GM19193 (cell line): ENCODE results near the gene EPHA10.

Source experiments
- POLR2A ChIP-seq: IDR thresholded peaks from 4 replicates; pipeline ENCODE4 v1.6.1; 2011; ENCODE audit not compliant: insufficient read depth, insufficient read length; ENCODE audit errors: extremely low read depth

Gene EPHA10

DNA sequence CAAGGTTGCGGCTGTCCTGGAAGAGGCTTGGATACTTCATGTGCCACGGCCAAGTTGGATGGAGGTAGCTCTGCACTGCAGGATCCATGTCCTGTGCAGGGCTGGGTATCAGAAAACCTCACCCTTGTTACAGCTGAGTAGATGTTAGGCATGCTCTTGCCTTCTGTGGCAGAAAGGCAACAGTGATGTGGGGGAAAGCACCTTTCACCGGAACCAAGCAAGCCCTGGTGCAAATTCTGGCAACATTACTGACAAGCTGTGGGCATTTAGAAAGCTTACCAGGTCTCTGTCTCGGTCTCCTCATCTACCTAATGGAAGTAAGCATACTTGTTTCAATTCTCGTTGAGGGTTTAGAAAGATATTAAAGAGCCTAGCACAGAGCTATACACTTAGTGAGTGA, 87.1 kb downstream of the EPHA10 start:
- no peak for TF ChIP-seq POLR2A

DNA sequence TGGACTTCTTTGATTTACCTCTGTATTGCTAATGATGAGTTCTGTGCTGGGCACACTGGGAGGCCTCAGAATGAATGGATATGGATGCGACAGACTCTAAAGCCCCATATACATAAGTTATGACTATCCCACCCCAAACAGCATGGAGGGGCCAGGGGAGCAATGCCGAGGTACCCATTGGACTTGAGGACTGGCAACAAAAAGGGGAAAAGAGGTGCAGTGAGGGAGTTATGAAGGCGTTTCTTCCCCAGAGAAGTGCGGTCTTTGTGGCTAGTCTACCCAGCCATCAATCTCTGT, 87.8 kb downstream of the EPHA10 start:
- TF ChIP-seq POLR2A = no peak

DNA sequence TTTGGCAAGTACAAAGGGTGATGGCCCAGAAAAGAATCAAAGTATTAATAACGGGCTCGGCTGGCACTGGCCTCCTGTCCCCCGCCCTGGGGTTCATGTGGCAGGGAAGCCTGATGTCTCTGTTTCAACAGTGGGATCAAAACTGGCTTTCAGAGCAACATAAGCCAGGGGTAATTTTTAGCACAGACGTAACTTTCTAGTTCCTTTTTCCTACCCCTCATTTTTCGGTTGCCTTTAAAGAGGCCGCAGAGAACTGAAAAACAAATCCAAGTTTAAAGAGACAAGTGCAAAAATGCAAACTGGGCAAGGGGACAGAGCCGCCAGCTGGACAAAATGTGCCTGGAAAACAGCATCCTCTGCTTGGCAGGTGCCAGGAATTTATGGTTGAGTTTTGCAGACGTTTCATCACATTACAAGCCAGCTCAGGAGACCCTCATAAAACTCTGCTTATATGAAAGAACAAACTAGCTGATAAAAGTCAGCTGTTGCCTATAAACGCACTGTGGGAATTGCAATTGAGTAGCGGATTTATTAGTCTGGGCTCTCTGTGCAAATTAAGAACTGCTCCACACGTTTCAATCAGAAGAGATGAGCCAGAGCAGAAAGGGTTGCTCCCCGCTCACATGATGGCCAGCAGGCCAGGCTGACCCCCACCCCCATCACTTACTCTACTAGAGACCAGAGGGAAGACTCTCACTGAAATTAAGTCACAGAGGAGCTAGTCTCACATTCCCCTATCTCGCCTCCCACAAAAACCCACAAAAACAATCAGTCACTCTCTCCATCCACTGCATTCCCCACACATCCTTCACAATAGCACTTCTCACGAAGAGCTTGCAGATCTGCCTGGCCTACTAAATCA, 88.4 kb downstream of the EPHA10 start:
- TF ChIP-seq POLR2A = peak; percentile 55

DNA sequence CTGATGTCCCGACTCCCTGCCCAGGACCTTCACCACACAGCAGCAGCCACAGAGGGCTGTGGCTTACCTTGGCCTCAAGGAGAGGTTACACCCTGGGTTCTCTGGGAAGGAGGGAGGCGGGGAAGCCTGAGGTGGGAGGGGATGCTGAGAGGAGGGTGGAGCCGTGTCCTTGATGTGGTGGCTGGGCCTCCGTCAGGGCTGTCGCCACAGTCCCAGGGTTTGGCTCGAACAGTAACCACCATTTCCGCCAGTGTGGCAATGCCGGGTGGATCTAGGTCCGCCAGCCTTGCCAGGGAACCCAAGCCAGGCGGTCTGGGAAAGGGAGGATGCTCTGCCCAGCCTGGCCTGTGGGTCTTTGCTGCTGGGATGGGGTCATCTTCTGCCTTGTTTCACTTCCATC, 91.0 kb downstream of the EPHA10 start:
- TF ChIP-seq POLR2A = no peak

DNA sequence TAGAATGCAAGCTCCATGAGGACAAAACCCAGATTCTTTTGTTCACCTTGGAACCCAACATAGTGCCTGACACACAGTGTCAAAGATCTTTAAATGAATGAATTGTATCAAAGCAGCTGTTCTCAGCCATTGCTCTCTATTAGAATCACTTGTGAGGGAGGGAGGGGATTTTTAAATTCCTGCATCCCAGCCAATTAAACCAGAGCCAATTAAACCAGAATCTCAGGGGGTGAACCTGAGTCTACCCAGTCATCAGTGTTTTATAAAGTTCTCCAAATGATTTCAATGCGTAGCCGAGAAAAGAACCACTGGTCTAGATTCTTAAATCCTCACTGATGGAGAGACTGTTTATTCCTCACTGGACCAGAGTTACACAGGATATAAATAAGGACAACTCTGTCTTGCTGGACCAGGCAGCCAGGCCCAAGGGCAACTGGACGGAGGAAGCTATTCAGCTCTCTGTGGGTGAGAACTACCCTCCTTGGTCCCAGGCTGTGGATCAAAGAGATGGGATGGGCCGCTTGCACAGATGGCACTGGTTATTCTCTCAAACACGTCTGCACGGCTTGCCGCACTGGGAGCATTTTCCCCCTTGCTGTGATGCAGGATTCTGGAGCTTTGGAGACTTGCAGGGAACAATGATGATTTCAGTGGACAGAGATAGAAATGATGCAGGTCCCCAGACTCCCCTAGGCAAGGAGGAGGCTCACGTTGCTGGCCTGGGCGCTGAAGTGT, 92.6 kb downstream of the EPHA10 start:
- TF ChIP-seq POLR2A = no peak

DNA sequence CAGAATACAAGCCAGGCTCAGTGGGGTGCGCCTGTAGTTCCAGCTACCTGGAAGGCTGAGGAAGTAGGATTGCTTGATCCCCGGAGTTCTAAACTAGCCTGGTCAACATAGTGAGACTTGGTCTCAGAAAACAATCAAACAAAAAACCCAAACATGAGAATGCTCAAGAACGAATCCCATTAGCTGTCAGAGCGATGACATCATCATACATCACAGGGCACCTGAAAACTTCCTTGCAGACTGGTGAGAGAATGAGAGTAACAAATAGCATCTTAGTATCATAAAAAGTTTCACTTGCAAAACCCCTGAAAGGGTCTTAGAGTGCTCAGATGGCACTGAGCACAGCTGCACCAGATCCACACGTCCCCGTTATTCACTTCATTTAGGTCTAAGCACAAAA, 93.7 kb downstream of the EPHA10 start:
- no peak for TF ChIP-seq POLR2A

DNA sequence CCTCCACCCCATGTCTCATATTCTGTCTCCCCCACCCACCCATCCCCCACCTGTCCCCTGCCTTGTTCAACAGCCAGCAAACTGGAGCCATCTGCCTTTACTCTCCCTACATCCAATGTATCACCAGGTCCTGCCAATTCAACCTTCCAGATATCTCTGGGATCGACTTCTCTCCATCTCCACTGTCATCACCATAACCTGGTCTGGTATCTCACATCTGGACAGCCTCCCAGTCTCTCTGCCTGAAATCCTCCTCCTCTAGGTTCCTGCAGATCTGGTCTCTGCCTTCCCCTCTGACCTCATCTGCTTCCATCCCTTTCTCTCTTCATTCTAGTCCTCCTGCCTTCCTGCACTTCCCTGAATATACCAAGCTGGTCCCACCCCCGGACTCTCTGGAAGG, 94.8 kb downstream of the EPHA10 start:
- no peak for TF ChIP-seq POLR2A

DNA sequence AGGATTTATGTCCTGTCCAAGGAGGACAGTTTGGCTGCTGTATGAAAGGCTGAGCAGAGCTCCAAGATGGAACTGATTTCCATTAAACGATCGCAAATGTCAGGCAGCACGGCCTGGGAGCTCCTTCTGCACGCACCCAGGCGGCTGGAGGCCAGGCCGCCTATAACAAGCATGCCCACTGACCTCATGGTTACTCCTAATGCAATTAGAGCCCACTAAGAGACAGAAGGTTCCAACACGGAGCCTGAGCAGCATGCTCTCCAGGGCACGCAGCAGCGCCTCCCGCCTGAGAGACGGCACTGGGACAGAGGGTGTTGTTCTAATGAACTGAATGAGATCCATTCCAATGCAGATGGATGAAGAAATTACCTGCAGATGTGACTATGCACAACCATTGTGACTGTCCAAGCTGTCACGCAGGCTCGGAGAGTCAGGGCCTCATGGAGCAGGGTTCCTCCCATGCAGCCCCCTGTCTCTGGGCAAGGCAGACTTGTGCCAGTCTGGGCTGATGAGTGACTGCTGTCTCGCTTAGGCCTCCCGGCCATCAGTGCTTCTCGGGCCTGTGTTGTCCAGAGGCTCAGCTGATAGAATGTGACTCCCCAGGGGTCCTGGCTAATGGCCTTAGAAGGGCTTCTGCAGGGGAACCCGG, 97.8 kb downstream of the EPHA10 start:
- TF ChIP-seq POLR2A = no peak

DNA sequence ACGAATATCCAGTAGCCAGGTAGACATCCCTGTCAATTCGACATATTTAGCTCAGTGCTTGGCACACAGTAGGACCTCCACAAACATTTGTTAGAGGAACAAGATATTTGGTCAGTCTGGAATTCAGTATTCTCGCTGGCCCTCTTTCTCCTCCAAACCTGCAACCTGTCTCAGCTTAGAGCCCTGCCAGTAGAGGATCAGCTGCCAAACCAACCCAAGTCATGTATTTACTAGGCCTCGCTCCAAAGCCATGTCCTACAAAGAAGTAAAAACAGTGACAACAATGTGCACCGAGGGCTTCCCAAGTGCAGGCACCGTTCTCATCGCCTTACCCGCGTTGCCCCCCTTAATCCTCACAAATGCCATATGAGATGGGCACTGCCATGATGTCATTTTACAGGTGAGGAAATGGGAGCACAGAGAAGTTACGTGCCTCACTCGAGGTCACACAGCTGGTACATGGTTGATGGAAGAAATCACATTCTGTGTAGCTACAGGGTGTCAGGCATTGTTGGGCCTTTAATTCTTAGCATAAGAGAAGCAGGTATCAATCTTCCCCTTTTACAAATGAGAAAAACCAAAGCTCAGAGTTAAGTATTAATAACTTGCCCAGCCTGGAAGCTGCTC, 98.6 kb downstream of the EPHA10 start:
- no peak for TF ChIP-seq POLR2A
